Vagina (tissue), 2 donors: ENCODE data around the gene LRRC8A.

Source experiments
- CTCF ChIP-seq, 3 experiments: fragments of 450-650 bp in 2 of 3; fragments of 200-600 bp in 1 of 3; sonication (generic) in 1 of 3; IDR thresholded peaks; one replicate each; pipeline ENCODE4 v1.5.1; 2017 to 2019; ENCODE audit warnings: antibody characterized with exemption in 3 of 3, mild to moderate bottlenecking in 2 of 3, moderate library complexity in 2 of 3
- POLR2A ChIP-seq, 2 donors: fragments of 450-650 bp; IDR thresholded peaks; one replicate each; pipeline ENCODE4 v1.6.1; 2017; ENCODE audit warnings: antibody characterized with exemption in 2 of 2, mild to moderate bottlenecking in 2 of 2, moderate library complexity in 2 of 2
- POLR2AphosphoS5 ChIP-seq, 2 donors: sonication (generic); formaldehyde crosslinking; IDR thresholded peaks; one replicate each; pipeline ENCODE4 v1.9.0; 2017; ENCODE audit warnings: antibody characterized with exemption in 2 of 2, mild to moderate bottlenecking in 2 of 2, low read depth in 1 of 2; ENCODE audit not compliant: insufficient read depth in 1 of 2

GRCh38 chr9:128908372-128908771 is 26.4 kb downstream of the LRRC8A start:
- TF ChIP-seq CTCF (IDR thresholded peaks at IDR 0.05) = no peak
- no peak for TF ChIP-seq POLR2AphosphoS5 (IDR thresholded peaks at IDR 0.05; ENCODE audit: insufficient read depth in 1 of 2, low read depth in 1 of 2)
- TF ChIP-seq POLR2A (IDR thresholded peaks at IDR 0.05) = no peak
